Liver (tissue), 9 donors: ENCODE data around the gene ZNF524. TPM values are rescaled to one million over a fixed set of nuclear protein-coding genes. Genes with fewer than 3 reads are reported as not detected.

Experiments used
- DNase-seq: peaks from one replicate; pipeline ENCODE4 v3.0.0-alpha.2; 2017; ENCODE audit warnings: low spot score
- H3K27ac ChIP-seq, 2 donors: one replicate each; pipeline ENCODE4 v1.7.0; 2013; ENCODE audit warnings: inconsistent platforms in 2 of 2, low read length in 2 of 2, control low read depth in 1 of 2, low read depth in 1 of 2, mild to moderate bottlenecking in 1 of 2
- H3K27me3 ChIP-seq, 4 donors: one replicate each; pipeline versions ENCODE4 v1.6.1 to v1.7.0; 2013; ENCODE audit warnings: low read length in 3 of 4, inconsistent platforms in 1 of 4, mild to moderate bottlenecking in 1 of 4, moderate library complexity in 1 of 4; ENCODE audit not compliant: control insufficient read depth in 4 of 4, insufficient read depth in 4 of 4
- H3K36me3 ChIP-seq, 4 donors: one replicate each; pipeline versions ENCODE4 v1.6.1 to v1.7.0; 2013; ENCODE audit warnings: low read length in 3 of 4, mild to moderate bottlenecking in 3 of 4, low read depth in 1 of 4, moderate library complexity in 1 of 4; ENCODE audit not compliant: control insufficient read depth in 4 of 4, insufficient read depth in 3 of 4
- H3K4me1 ChIP-seq, 4 donors: one replicate each; pipeline versions ENCODE4 v1.6.1 to v1.7.0; 2013; ENCODE audit warnings: low read length in 3 of 4, mild to moderate bottlenecking in 3 of 4, moderate library complexity in 1 of 4; ENCODE audit not compliant: control insufficient read depth in 4 of 4, insufficient read depth in 4 of 4
- H3K4me3 ChIP-seq, 3 donors: one replicate each; pipeline versions ENCODE4 v1.6.1 to v1.7.0; 2013; ENCODE audit warnings: low read length in 3 of 3, control low read depth in 1 of 3, low read depth in 1 of 3, mild to moderate bottlenecking in 1 of 3
- H3K9ac ChIP-seq, 2 donors: one replicate each; pipeline ENCODE4 v1.7.0; 2013; ENCODE audit warnings: low read length in 2 of 2, mild to moderate bottlenecking in 2 of 2, moderate library complexity in 2 of 2, control low read depth in 1 of 2, low read depth in 1 of 2
- H3K9me3 ChIP-seq, 4 donors: one replicate each; pipeline versions ENCODE4 v1.6.1 to v1.7.0; 2013; ENCODE audit warnings: low read length in 3 of 4; ENCODE audit not compliant: control insufficient read depth in 4 of 4
- EGR1 ChIP-seq, 2 donors: IDR thresholded peaks; 2 replicates each; pipeline ENCODE4 v1.6.1; 2016 to 2018; ENCODE audit warnings: antibody characterized with exemption in 2 of 2, low read depth in 2 of 2
- FOXA1 ChIP-seq: IDR thresholded peaks from 2 replicates; pipeline ENCODE4 v1.6.1; 2016; ENCODE audit warnings: antibody characterized with exemption
- FOXA2 ChIP-seq: IDR thresholded peaks from 2 replicates; pipeline ENCODE4 v1.6.1; 2016; ENCODE audit warnings: antibody characterized with exemption
- GABPA ChIP-seq, 2 donors: IDR thresholded peaks in 1 of 2; conservative IDR thresholded peaks in 1 of 2; 2 replicates each; pipeline ENCODE4 v1.6.1; 2016; ENCODE audit warnings: antibody characterized with exemption in 2 of 2, mild to moderate bottlenecking in 1 of 2, moderate library complexity in 1 of 2
- HNF4A ChIP-seq, 2 donors: conservative IDR thresholded peaks; 2 replicates each; pipeline ENCODE4 v1.6.1; 2016; ENCODE audit warnings: antibody characterized with exemption in 2 of 2, mild to moderate bottlenecking in 2 of 2
- HNF4G ChIP-seq: IDR thresholded peaks from 2 replicates; pipeline ENCODE4 v1.6.1; 2016; ENCODE audit warnings: antibody characterized with exemption
- JUND ChIP-seq, 2 donors: IDR thresholded peaks; 2 replicates each; pipeline ENCODE4 v1.6.1; 2016; ENCODE audit warnings: antibody characterized with exemption in 2 of 2
- NR2F2 ChIP-seq: IDR thresholded peaks from 2 replicates; pipeline ENCODE4 v1.6.1; 2016; ENCODE audit warnings: antibody characterized with exemption
- RAD21 ChIP-seq, 2 donors: IDR thresholded peaks; 2 replicates each; pipeline ENCODE4 v1.6.1; 2016; ENCODE audit warnings: antibody characterized with exemption in 2 of 2, mild to moderate bottlenecking in 2 of 2
- RXRA ChIP-seq, 2 donors: IDR thresholded peaks; 2 replicates each; pipeline ENCODE4 v1.6.1; 2017 to 2018; ENCODE audit warnings: antibody characterized with exemption in 2 of 2, mild to moderate bottlenecking in 1 of 2
- SP1 ChIP-seq: IDR thresholded peaks from 2 replicates; pipeline ENCODE4 v1.6.1; 2018; ENCODE audit warnings: antibody characterized with exemption, mild to moderate bottlenecking
- TAF1 ChIP-seq: conservative IDR thresholded peaks from 2 replicates; pipeline ENCODE4 v1.6.1; 2016; ENCODE audit warnings: antibody characterized with exemption, mild to moderate bottlenecking
- YY1 ChIP-seq: IDR thresholded peaks from 2 replicates; pipeline ENCODE4 v1.6.1; 2016; ENCODE audit warnings: antibody characterized with exemption, mild to moderate bottlenecking
- WGBS: extraction: QIAGEN DNeasy Blood & Tissue Kit; methylation state at CpG from one replicate; pipeline ENCODE4 v1.1.7; 2013; 5-methylcytosine and 5-hydroxymethylcytosine counted together
- polyA plus RNA-seq, 2 donors: library from polyadenylated mRNA; stranded (reverse) in 1 of 2; unstranded in 1 of 2; fragments of 200-250 nt in 1 of 2; fragments of >200 nt in 1 of 2; fragmentation: Nextera tagmentation in 1 of 2; extraction: Ambion mirVana in 1 of 2; gene quantifications; one replicate each; pipeline versions ENCODE4 v1.2.1 to v1.2.3, GENCODE V29; 2013 to 2015
- total RNA-seq, 2 donors: library from RNA; depleted of rRNA; stranded (reverse); fragments of >200 nt; gene quantifications; one replicate each; pipeline ENCODE4 v1.2.3, GENCODE V29; 2014
- TF ChIP-seq, protein P1 (sequence below): fragments of 150-350 bp; IDR thresholded peaks from 2 replicates; pipeline ENCODE4 v1.5.1; 2017; ENCODE audit warnings: improper control_type of control experiment, low read depth, low read length; ENCODE audit not compliant: missing input control
- TF ChIP-seq, protein P2 (sequence below): IDR thresholded peaks from 2 replicates; pipeline ENCODE4 v1.6.1; 2016; ENCODE audit warnings: antibody characterized with exemption
- TF ChIP-seq, protein P3 (sequence below): IDR thresholded peaks from 2 replicates; pipeline ENCODE4 v1.6.1; 2016; ENCODE audit warnings: antibody characterized with exemption
- TF ChIP-seq, protein P4 (sequence below): IDR thresholded peaks from 2 replicates; pipeline ENCODE4 v1.6.1; 2016; ENCODE audit warnings: antibody characterized with exemption
- TF ChIP-seq, protein P5 (sequence below): IDR thresholded peaks from 2 replicates; pipeline ENCODE4 v1.6.1; 2016; ENCODE audit warnings: antibody characterized with exemption, mild to moderate bottlenecking
- donor health status: healthy.
- donor health status: healthy.
- donor health status: healthy.
- donor health status: healthy.
- donor health status: healthy.

ZNF524 gene
- total and polyA plus RNA-seq, 4 donors, result 6.7 to 12.3 (median 10.2) TPM

DNA sequence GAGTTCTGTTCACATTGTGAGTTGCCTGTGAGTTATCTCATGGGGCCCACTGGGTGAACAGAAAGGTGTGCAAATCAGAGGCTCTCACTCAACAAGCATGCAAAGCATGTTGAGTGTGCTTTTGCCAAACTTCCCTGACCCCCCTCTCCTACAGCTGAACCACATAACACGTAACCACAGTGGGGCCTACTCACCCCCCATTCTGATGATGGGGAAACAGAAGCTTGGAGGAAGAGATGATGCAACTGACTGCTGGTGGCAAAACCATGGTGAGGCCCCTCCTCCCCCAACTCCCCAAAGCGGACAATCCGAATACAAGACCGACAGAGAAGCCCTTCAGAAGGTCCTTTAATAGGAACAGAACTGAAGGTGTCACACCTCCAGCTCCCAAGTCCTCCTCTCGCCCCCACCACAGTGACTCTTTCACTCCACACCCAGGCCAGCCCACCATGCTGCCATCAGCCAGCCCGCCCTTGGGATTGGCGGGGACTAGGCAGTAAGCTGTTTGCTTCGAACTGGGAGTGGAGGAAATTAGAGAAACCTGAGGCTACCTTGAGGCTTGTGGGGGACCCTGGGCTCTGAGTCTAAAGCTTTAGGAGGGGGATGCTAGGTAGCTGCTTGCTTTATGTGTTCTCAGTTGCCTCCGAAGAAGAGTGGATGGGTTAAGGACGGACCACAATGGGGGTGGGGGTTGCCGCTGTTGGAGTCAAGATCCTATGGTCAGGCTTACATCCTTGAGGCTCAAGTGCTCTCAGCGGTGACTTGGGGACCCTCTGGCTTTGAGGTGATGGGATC lies 20.5 kb downstream of the ZNF524 start:
- 92% methylated on average over 12 of the region's 12 CpGs for WGBS
- H3K4me3 ChIP-seq, result no peak overlapping the region
- TF ChIP-seq RXRA (IDR thresholded peaks at IDR 0.05) (no peak), YY1 (no peak), EGR1 (IDR thresholded peaks at IDR 0.05; ENCODE audit: low read depth in 2 of 2) (no peak), FOXA1 (no peak), GABPA (IDR thresholded peaks at IDR 0.05 in 1 of 2, conservative IDR thresholded peaks at IDR 0.05 in 1 of 2) (no peak), FOXA2 (no peak), TAF1 (no peak), HNF4A (conservative IDR thresholded peaks at IDR 0.05) (no peak), SP1 (no peak), JUND (IDR thresholded peaks at IDR 0.05) (no peak), NR2F2 (no peak), HNF4G (no peak), RAD21 (IDR thresholded peaks at IDR 0.05) (no peak)
- TF ChIP-seq, protein P1, sequence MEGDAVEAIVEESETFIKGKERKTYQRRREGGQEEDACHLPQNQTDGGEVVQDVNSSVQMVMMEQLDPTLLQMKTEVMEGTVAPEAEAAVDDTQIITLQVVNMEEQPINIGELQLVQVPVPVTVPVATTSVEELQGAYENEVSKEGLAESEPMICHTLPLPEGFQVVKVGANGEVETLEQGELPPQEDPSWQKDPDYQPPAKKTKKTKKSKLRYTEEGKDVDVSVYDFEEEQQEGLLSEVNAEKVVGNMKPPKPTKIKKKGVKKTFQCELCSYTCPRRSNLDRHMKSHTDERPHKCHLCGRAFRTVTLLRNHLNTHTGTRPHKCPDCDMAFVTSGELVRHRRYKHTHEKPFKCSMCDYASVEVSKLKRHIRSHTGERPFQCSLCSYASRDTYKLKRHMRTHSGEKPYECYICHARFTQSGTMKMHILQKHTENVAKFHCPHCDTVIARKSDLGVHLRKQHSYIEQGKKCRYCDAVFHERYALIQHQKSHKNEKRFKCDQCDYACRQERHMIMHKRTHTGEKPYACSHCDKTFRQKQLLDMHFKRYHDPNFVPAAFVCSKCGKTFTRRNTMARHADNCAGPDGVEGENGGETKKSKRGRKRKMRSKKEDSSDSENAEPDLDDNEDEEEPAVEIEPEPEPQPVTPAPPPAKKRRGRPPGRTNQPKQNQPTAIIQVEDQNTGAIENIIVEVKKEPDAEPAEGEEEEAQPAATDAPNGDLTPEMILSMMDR, result no peak
- TF ChIP-seq, protein P2, sequence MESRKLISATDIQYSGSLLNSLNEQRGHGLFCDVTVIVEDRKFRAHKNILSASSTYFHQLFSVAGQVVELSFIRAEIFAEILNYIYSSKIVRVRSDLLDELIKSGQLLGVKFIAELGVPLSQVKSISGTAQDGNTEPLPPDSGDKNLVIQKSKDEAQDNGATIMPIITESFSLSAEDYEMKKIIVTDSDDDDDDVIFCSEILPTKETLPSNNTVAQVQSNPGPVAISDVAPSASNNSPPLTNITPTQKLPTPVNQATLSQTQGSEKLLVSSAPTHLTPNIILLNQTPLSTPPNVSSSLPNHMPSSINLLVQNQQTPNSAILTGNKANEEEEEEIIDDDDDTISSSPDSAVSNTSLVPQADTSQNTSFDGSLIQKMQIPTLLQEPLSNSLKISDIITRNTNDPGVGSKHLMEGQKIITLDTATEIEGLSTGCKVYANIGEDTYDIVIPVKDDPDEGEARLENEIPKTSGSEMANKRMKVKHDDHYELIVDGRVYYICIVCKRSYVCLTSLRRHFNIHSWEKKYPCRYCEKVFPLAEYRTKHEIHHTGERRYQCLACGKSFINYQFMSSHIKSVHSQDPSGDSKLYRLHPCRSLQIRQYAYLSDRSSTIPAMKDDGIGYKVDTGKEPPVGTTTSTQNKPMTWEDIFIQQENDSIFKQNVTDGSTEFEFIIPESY, result no peak
- TF ChIP-seq, protein P3, sequence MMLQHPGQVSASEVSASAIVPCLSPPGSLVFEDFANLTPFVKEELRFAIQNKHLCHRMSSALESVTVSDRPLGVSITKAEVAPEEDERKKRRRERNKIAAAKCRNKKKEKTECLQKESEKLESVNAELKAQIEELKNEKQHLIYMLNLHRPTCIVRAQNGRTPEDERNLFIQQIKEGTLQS, result no peak
- TF ChIP-seq, protein P4, sequence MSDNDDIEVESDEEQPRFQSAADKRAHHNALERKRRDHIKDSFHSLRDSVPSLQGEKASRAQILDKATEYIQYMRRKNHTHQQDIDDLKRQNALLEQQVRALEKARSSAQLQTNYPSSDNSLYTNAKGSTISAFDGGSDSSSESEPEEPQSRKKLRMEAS, result no peak
- TF ChIP-seq, protein P5, sequence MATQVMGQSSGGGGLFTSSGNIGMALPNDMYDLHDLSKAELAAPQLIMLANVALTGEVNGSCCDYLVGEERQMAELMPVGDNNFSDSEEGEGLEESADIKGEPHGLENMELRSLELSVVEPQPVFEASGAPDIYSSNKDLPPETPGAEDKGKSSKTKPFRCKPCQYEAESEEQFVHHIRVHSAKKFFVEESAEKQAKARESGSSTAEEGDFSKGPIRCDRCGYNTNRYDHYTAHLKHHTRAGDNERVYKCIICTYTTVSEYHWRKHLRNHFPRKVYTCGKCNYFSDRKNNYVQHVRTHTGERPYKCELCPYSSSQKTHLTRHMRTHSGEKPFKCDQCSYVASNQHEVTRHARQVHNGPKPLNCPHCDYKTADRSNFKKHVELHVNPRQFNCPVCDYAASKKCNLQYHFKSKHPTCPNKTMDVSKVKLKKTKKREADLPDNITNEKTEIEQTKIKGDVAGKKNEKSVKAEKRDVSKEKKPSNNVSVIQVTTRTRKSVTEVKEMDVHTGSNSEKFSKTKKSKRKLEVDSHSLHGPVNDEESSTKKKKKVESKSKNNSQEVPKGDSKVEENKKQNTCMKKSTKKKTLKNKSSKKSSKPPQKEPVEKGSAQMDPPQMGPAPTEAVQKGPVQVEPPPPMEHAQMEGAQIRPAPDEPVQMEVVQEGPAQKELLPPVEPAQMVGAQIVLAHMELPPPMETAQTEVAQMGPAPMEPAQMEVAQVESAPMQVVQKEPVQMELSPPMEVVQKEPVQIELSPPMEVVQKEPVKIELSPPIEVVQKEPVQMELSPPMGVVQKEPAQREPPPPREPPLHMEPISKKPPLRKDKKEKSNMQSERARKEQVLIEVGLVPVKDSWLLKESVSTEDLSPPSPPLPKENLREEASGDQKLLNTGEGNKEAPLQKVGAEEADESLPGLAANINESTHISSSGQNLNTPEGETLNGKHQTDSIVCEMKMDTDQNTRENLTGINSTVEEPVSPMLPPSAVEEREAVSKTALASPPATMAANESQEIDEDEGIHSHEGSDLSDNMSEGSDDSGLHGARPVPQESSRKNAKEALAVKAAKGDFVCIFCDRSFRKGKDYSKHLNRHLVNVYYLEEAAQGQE, result no peak
- peaks cover 0 to 14% (median 11%) of the 10 kb centered on the region in 4 donors for H3K36me3 ChIP-seq
- DNase-seq, result no peak
- peaks cover 0 to 12% (median 7%) of the 10 kb centered on the region in 4 donors for H3K4me1 ChIP-seq
- H3K9ac ChIP-seq, result no peak overlapping the region
- no peaks in the 10 kb centered on the region for H3K27me3 ChIP-seq
- no peaks in the 10 kb centered on the region for H3K9me3 ChIP-seq
- no peak overlapping the region for H3K27ac ChIP-seq
